Neural cell (in vitro differentiated cells): ENCODE data around the gene HPN.

Source experiments
- EZH2 ChIP-seq: fragments of 200-600, 300-800 bp; shearing (Covaris generic), sonication (generic); IDR thresholded peaks from 2 replicates; pipeline ENCODE4 v1.6.1; 2014; ENCODE audit warnings: antibody characterized with exemption, low read length, borderline replicate concordance, mild to moderate bottlenecking; ENCODE audit not compliant: insufficient read depth, poor library complexity, severe bottlenecking
- POLR2AphosphoS5 ChIP-seq: IDR thresholded peaks from 2 replicates; pipeline ENCODE4 v1.6.1; 2012
- SMC3 ChIP-seq: fragments of 450-650 bp; conservative IDR thresholded peaks from 2 replicates; pipeline ENCODE4 v1.6.1; 2014; ENCODE audit warnings: antibody characterized with exemption, mild to moderate bottlenecking, moderate library complexity; ENCODE audit not compliant: poor library complexity
- TAF1 ChIP-seq: IDR thresholded peaks from 2 replicates; pipeline ENCODE4 v1.6.1; 2012; ENCODE audit warnings: low read depth
- TF ChIP-seq, protein P1 (sequence below): fragments of 450-650 bp; IDR thresholded peaks from 2 replicates; pipeline ENCODE4 v1.5.1; 2014; ENCODE audit warnings: antibody characterized with exemption, mild to moderate bottlenecking, moderate library complexity; ENCODE audit not compliant: poor library complexity, severe bottlenecking
- TF ChIP-seq, protein P2 (sequence below): IDR thresholded peaks from 2 replicates; pipeline ENCODE4 v1.6.1; 2012; ENCODE audit warnings: borderline replicate concordance

DNA sequence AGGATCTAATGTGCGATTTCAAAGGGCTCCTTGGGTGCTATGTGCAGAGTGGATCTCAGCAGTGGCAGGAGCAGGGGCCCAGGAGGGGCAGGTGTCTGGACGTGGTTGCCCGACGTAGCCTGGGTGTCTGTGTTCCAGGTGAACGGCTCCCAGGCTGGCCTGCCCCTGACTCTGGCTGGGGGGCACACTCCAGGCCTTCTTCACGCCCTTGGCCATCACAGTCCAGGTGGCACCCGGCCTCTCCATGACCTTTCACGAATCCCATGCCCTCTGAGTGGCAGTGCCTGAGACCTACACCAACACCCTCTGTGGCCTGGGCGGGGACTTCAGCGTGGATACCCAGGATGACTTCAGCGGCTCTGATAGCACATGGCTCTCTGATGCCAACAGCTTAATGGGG, 62.8 kb downstream of the HPN start:
- no peak for TF ChIP-seq EZH2
- TF ChIP-seq, protein P1, sequence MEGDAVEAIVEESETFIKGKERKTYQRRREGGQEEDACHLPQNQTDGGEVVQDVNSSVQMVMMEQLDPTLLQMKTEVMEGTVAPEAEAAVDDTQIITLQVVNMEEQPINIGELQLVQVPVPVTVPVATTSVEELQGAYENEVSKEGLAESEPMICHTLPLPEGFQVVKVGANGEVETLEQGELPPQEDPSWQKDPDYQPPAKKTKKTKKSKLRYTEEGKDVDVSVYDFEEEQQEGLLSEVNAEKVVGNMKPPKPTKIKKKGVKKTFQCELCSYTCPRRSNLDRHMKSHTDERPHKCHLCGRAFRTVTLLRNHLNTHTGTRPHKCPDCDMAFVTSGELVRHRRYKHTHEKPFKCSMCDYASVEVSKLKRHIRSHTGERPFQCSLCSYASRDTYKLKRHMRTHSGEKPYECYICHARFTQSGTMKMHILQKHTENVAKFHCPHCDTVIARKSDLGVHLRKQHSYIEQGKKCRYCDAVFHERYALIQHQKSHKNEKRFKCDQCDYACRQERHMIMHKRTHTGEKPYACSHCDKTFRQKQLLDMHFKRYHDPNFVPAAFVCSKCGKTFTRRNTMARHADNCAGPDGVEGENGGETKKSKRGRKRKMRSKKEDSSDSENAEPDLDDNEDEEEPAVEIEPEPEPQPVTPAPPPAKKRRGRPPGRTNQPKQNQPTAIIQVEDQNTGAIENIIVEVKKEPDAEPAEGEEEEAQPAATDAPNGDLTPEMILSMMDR, result no peak
- no peak for TF ChIP-seq TAF1
- no peak for TF ChIP-seq POLR2AphosphoS5
- TF ChIP-seq SMC3, result no peak
- TF ChIP-seq, protein P2, sequence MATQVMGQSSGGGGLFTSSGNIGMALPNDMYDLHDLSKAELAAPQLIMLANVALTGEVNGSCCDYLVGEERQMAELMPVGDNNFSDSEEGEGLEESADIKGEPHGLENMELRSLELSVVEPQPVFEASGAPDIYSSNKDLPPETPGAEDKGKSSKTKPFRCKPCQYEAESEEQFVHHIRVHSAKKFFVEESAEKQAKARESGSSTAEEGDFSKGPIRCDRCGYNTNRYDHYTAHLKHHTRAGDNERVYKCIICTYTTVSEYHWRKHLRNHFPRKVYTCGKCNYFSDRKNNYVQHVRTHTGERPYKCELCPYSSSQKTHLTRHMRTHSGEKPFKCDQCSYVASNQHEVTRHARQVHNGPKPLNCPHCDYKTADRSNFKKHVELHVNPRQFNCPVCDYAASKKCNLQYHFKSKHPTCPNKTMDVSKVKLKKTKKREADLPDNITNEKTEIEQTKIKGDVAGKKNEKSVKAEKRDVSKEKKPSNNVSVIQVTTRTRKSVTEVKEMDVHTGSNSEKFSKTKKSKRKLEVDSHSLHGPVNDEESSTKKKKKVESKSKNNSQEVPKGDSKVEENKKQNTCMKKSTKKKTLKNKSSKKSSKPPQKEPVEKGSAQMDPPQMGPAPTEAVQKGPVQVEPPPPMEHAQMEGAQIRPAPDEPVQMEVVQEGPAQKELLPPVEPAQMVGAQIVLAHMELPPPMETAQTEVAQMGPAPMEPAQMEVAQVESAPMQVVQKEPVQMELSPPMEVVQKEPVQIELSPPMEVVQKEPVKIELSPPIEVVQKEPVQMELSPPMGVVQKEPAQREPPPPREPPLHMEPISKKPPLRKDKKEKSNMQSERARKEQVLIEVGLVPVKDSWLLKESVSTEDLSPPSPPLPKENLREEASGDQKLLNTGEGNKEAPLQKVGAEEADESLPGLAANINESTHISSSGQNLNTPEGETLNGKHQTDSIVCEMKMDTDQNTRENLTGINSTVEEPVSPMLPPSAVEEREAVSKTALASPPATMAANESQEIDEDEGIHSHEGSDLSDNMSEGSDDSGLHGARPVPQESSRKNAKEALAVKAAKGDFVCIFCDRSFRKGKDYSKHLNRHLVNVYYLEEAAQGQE, result no peak
